Testis (tissue), 3 donors: ENCODE data around the gene FBXL17. TPM values are rescaled to one million over a fixed set of nuclear protein-coding genes. Genes with fewer than 3 reads are reported as not detected.

Experiments used
- DNase-seq: peaks from one replicate; pipeline ENCODE4 v3.0.0-alpha.2; 2019
- H3K27ac ChIP-seq, 2 donors: fragments of 200-600 bp; sonication (generic); one replicate each; pipeline ENCODE4 v1.5.1; 2019
- H3K27me3 ChIP-seq: fragments of 200-600 bp; sonication (generic); one replicate; pipeline ENCODE4 v1.5.1; 2019
- H3K36me3 ChIP-seq: fragments of 200-600 bp; sonication (generic); one replicate; pipeline ENCODE4 v1.5.1; 2017; ENCODE audit warnings: low read depth; ENCODE audit errors: missing control alignments
- H3K4me1 ChIP-seq: fragments of 200-600 bp; sonication (generic); one replicate; pipeline ENCODE4 v1.5.1; 2019
- H3K4me3 ChIP-seq, 2 donors: fragments of 200-600 bp; sonication (generic); one replicate each; pipeline ENCODE4 v1.5.1; 2017 to 2019
- H3K9me3 ChIP-seq: fragments of 200-600 bp; sonication (generic); one replicate; pipeline ENCODE4 v1.5.1; 2017
- POLR2A ChIP-seq: fragments of 450-650 bp; IDR thresholded peaks from one replicate; pipeline ENCODE4 v1.6.1; 2017; ENCODE audit warnings: antibody characterized with exemption, mild to moderate bottlenecking, moderate library complexity
- WGBS, 2 donors: methylation state at CpG; one replicate each; pipeline ENCODE4 v1.1.5; 2018; 5-methylcytosine and 5-hydroxymethylcytosine counted together
- intact Hi-C: fragments of 100-400 bp; cut with DNase I; formaldehyde crosslinking; loops from one replicate; pipeline ENCODE4 v1.15.1; 2023; ENCODE audit warnings: low total_unique reads
- polyA plus RNA-seq: library from polyadenylated mRNA; stranded (reverse); fragments of 350-450 nt; fragmentation: Illumina TruSeq; extraction: RNeasy Lipid Tissue Mini Kit (QIAGEN cat#74804); gene quantifications from one replicate; pipeline ENCODE4 v1.2.3, GENCODE V29; 2014; ENCODE audit warnings: low read depth, low replicate concordance; ENCODE audit not compliant: insufficient read depth
- total RNA-seq, 2 donors: library from RNA; depleted of rRNA; stranded (reverse); fragments of >200 nt; gene quantifications; one replicate each; pipeline ENCODE4 v1.2.3, GENCODE V29; 2016
- TF ChIP-seq, protein P1 (sequence below), 3 experiments: fragments of 450-650 bp in 2 of 3; fragments of 200-600 bp in 1 of 3; sonication (generic) in 1 of 3; IDR thresholded peaks; one replicate each; pipeline ENCODE4 v1.5.1; 2016 to 2019; ENCODE audit warnings: antibody characterized with exemption in 3 of 3, mild to moderate bottlenecking in 2 of 3, moderate library complexity in 1 of 3

FBXL17 gene
- total and polyA plus RNA-seq, 3 donors from 2014 or later, result 20.7 to 25.1 (median 22.6) TPM

GRCh38 chr5:107853696-107854095 is 528.2 kb downstream of the FBXL17 start:
- Histone ChIP-seq H3K4me1 (no peaks in the 10 kb centered on the region), H3K27ac (no peak overlapping the region), H3K9me3 (no peaks in the 10 kb centered on the region), H3K36me3 (no peaks in the 10 kb centered on the region), H3K4me3 (no peak overlapping the region), H3K27me3 (no peaks in the 10 kb centered on the region)
- DNase-seq, result no peak
- no peak for TF ChIP-seq POLR2A
- TF ChIP-seq, protein P1, sequence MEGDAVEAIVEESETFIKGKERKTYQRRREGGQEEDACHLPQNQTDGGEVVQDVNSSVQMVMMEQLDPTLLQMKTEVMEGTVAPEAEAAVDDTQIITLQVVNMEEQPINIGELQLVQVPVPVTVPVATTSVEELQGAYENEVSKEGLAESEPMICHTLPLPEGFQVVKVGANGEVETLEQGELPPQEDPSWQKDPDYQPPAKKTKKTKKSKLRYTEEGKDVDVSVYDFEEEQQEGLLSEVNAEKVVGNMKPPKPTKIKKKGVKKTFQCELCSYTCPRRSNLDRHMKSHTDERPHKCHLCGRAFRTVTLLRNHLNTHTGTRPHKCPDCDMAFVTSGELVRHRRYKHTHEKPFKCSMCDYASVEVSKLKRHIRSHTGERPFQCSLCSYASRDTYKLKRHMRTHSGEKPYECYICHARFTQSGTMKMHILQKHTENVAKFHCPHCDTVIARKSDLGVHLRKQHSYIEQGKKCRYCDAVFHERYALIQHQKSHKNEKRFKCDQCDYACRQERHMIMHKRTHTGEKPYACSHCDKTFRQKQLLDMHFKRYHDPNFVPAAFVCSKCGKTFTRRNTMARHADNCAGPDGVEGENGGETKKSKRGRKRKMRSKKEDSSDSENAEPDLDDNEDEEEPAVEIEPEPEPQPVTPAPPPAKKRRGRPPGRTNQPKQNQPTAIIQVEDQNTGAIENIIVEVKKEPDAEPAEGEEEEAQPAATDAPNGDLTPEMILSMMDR (IDR thresholded peaks at IDR 0.05), result no peak
- WGBS, 2 donors, result 84 to 91% methylated on average over 6 of the region's 6 CpGs
- intact Hi-C loops, result no loop called here

DNA sequence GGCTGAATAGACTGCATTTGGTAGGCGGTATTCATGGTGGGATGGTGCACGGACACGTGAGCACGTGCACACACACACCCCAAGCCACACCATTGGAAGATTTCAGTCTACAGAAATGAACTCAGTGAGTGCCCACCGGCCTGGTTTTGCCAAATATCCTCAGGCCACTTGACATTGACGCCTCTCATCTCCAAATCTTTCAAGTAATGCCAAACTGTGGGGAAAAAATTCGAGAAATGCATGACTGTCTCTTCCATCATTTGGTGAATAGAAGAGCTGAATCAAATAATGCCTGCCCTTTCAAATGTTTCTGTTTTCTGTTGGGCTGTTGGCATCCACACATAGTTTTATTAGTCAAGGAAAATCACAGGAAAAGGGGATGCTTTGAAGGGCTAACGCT is 528.9 kb downstream of the FBXL17 start:
- DNase-seq, result no peak
- WGBS, 2 donors, result 88 to 91% methylated on average over 8 of the region's 8 CpGs
- intact Hi-C loops, result no loop called here
- no peaks in the 10 kb centered on the region for H3K27me3 ChIP-seq
- H3K36me3 ChIP-seq, result no peaks in the 10 kb centered on the region
- no peaks in the 10 kb centered on the region for H3K9me3 ChIP-seq
- TF ChIP-seq, protein P1 (IDR thresholded peaks at IDR 0.05), result no peak
- TF ChIP-seq POLR2A, result no peak
- H3K4me3 ChIP-seq, result no peak overlapping the region
- no peaks in the 10 kb centered on the region for H3K4me1 ChIP-seq
- no peak overlapping the region for H3K27ac ChIP-seq

- no peak for DNase-seq
- Histone ChIP-seq H3K4me1 (no peaks in the 10 kb centered on the region), H3K27ac (no peak overlapping the region), H3K36me3 (no peaks in the 10 kb centered on the region), H3K27me3 (no peaks in the 10 kb centered on the region), H3K4me3 (no peak overlapping the region), H3K9me3 (no peaks in the 10 kb centered on the region)
- TF ChIP-seq, protein P1 (IDR thresholded peaks at IDR 0.05), result no peak
- TF ChIP-seq POLR2A, result no peak
- intact Hi-C loops, result no loop called here
- 81 to 87% methylated on average over 5 of the region's 5 CpGs for WGBS, 2 donors
Observed at GRCh38 chr5:107849118-107849517, 532.8 kb downstream of the FBXL17 start.

DNA sequence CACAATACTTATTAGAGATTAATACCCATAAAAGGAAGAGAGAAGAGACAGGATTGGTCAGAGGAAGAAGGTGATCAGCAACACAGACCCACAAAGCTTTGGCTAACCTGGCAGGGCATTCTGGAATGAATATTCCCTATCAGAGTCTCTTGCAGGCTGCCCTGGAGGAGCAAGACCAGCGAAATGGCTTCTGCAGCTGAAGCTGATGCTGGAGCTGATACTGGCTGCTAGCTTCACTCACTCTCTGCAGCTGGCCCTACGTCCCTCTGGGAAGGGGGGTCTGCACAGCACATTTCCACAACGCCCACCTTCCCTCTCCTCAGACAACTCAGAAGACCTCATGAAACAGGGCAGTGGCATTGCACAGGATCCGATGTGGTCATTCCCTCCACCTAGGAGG is 541.3 kb downstream of the FBXL17 start:
- Histone ChIP-seq H3K9me3 (no peaks in the 10 kb centered on the region), H3K4me1 (no peaks in the 10 kb centered on the region), H3K27ac (no peak overlapping the region), H3K4me3 (no peak overlapping the region), H3K36me3 (no peaks in the 10 kb centered on the region), H3K27me3 (no peaks in the 10 kb centered on the region)
- intact Hi-C loops, result no loop called here
- DNase-seq, result no peak
- TF ChIP-seq, protein P1 (IDR thresholded peaks at IDR 0.05), result no peak
- TF ChIP-seq POLR2A, result no peak
- WGBS, 2 donors, result 62 to 71% methylated on average over 4 of the region's 4 CpGs

DNA sequence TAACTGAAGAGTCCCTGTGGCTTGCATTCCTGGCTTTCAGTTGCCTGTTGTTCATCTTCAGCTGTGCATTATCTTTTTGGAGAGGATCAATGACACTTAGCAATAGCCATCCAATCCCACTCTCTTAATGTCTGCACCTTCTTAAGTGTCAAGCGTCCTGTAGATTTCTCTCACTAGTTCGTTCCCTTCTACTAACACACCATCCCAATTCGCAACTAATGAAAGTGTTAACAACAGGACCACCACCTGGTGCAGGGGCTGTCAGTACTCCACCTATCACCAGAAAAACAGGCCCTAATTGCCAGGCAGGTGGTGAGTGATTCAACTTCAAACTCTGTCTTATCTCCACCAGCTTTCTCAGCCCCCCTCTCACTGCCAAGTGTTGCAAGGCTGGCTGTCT is 541.7 kb downstream of the FBXL17 start:
- H3K27ac ChIP-seq, result no peak overlapping the region
- 82 to 93% methylated on average over 3 of the region's 3 CpGs for WGBS, 2 donors
- TF ChIP-seq, protein P1 (IDR thresholded peaks at IDR 0.05), result no peak
- no peak for TF ChIP-seq POLR2A
- H3K4me1 ChIP-seq, result no peaks in the 10 kb centered on the region
- no peak overlapping the region for H3K4me3 ChIP-seq
- H3K27me3 ChIP-seq, result no peaks in the 10 kb centered on the region
- no peaks in the 10 kb centered on the region for H3K36me3 ChIP-seq
- DNase-seq, result no peak
- no peaks in the 10 kb centered on the region for H3K9me3 ChIP-seq
- intact Hi-C loops, result no loop called here
